K562 (cell line): Measurements from ENCODE around the gene ZBED4. TPM values are rescaled to one million over a fixed set of nuclear protein-coding genes. Genes with fewer than 3 reads are reported as not detected.

Experiments used
- ATAC-seq: fragments of 200-7000 bp; cut with Tn5 transposase; 3 replicates; pipeline ENCODE4 v1.9.1; 2020; ENCODE audit warnings: moderate library complexity
- BruUV-seq: library from RNA; stranded (reverse); fragments of 400-500 nt; replicated peaks from 2 replicates; lab custom pipeline; 2021; lab: Mats Ljungman, UMichigan
- CTCF ChIA-PET: fragments of 300-600 bp; formaldehyde crosslinking; extraction: SDS; loops from one replicate; lab custom pipeline; 2021; ENCODE audit warnings: low intra/inter-chr PET ratio; lab: Yijun Ruan, JAX
- POLR2A ChIA-PET: fragments of 300-600, 350-650 bp; sonication (Branson Sonifier 250); formaldehyde crosslinking; extraction: SDS; loops from one replicate; lab custom pipeline; 2021; ENCODE audit warnings: antibody characterized with exemption, inconsistent platforms; lab: Yijun Ruan, JAX
- DNase-seq, 4 experiments: peaks; one replicate each; pipeline versions ENCODE4 v3.0.0 to v3.0.0-alpha.2; 2011 to 2018; ENCODE audit warnings: low spot score in 3 of 4, mixed read lengths in 3 of 4; ENCODE audit errors: extremely low read depth in 1 of 4
- FAIRE-seq: peaks from 2 replicates; lab custom pipeline; 2011; peaks lifted over from hg19 to GRCh38; lab: Jason Lieb, UNC
- H2AFZ ChIP-seq: 2 replicates; pipeline ENCODE4 v1.6.0; 2011; ENCODE audit warnings: low read depth, low read length, control low read depth, inconsistent platforms
- H3K27ac ChIP-seq: fragments of 200-600 bp; 3 replicates; pipeline ENCODE4 v1.8.0; 2011; ENCODE audit warnings: low read depth, mild to moderate bottlenecking, control low read depth, inconsistent platforms, low read length, moderate library complexity, mixed read lengths; ENCODE audit errors: extremely low read depth
- H3K27me3 ChIP-seq, 2 experiments: fragments of 300-600 bp in 1 of 2; 2 replicates in 1 of 2; 3 replicates in 1 of 2; pipeline versions ENCODE4 v1.6.0 to v1.8.0; 2011; ENCODE audit warnings: inconsistent platforms in 2 of 2, low read length in 2 of 2, mild to moderate bottlenecking in 1 of 2, mixed read lengths in 1 of 2, moderate library complexity in 1 of 2; ENCODE audit not compliant: control insufficient read depth in 2 of 2, insufficient read depth in 2 of 2
- H3K36me3 ChIP-seq: fragments of 300-600 bp; 3 replicates; pipeline ENCODE4 v1.8.0; 2011; ENCODE audit warnings: mild to moderate bottlenecking, low read length, inconsistent platforms; ENCODE audit not compliant: control insufficient read depth, insufficient read depth
- H3K4me1 ChIP-seq, 2 experiments: fragments of 200-600 bp in 1 of 2; replicated peaks in 1 of 2; 2 replicates in 1 of 2; 3 replicates in 1 of 2; pipeline versions ENCODE4 v1.5.1 to v1.8.0; 2011; ENCODE audit warnings: inconsistent platforms in 2 of 2, low read length in 2 of 2, mild to moderate bottlenecking in 1 of 2, mixed read lengths in 1 of 2, moderate library complexity in 1 of 2; ENCODE audit not compliant: control insufficient read depth in 2 of 2, insufficient read depth in 2 of 2
- H3K4me2 ChIP-seq: 2 replicates; pipeline ENCODE4 v1.6.1; 2011; ENCODE audit warnings: low read length, control low read depth, inconsistent platforms, mixed read lengths; ENCODE audit not compliant: insufficient read depth
- H3K4me3 ChIP-seq: fragments of 200-600 bp; sonication (generic), shearing (Covaris generic); 2 replicates; pipeline ENCODE4 v1.5.1; 2016; ENCODE audit warnings: control low read depth, inconsistent platforms
- H3K79me2 ChIP-seq: fragments of 200-600 bp; 3 replicates; pipeline ENCODE4 v1.8.0; 2011; ENCODE audit warnings: low read length, inconsistent platforms; ENCODE audit not compliant: control insufficient read depth, insufficient read depth
- H3K9ac ChIP-seq, 2 experiments: 2 replicates each; pipeline versions ENCODE4 v1.6.0 to v1.6.1; 2011; ENCODE audit warnings: low read depth in 2 of 2, low read length in 2 of 2, control low read depth in 1 of 2, inconsistent platforms in 1 of 2, mild to moderate bottlenecking in 1 of 2, mixed read lengths in 1 of 2; ENCODE audit not compliant: insufficient read depth in 1 of 2
- H3K9me1 ChIP-seq: one replicate; pipeline ENCODE4 v1.6.0; 2011; ENCODE audit warnings: inconsistent platforms, mild to moderate bottlenecking, low read length, moderate library complexity; ENCODE audit not compliant: control insufficient read depth, insufficient read depth
- H3K9me3 ChIP-seq: replicated peaks from 2 replicates; pipeline ENCODE4 v1.5.1; 2011; ENCODE audit warnings: low read depth, low read length, inconsistent platforms; ENCODE audit not compliant: control insufficient read depth, insufficient read depth
- H4K20me1 ChIP-seq: replicated peaks from 2 replicates; pipeline ENCODE4 v1.6.1; 2011; ENCODE audit warnings: low read length, inconsistent platforms, mixed read lengths; ENCODE audit not compliant: control insufficient read depth, insufficient read depth
- FOXP1 ChIP-seq: sonication (generic); formaldehyde crosslinking; IDR thresholded peaks from 2 replicates; pipeline ENCODE4 v1.8.0; 2022; ENCODE audit warnings: mild to moderate bottlenecking, missing genetic modification reagents
- TSC22D4 ChIP-seq: fragments of 450-650 bp; IDR thresholded peaks from 2 replicates; pipeline ENCODE4 v1.6.1; 2016; ENCODE audit warnings: missing genetic modification characterization, missing biosample characterization, control low read depth
- ZBTB33 ChIP-seq: sonication (generic); formaldehyde crosslinking; IDR thresholded peaks from 2 replicates; pipeline ENCODE4 v1.8.1; 2023; ENCODE audit warnings: mild to moderate bottlenecking, missing genetic modification reagents
- ZNF318 ChIP-seq, 2 experiments: fragments of 450-650 bp; IDR thresholded peaks; 2 replicates each; pipeline ENCODE4 v1.6.1; 2016; ENCODE audit warnings: mild to moderate bottlenecking in 2 of 2, borderline replicate concordance in 1 of 2, low read depth in 1 of 2, moderate library complexity in 1 of 2
- WGBS: fragments of 100-300 bp; shearing (Covaris generic); methylation state at CpG from one replicate; pipeline ENCODE4 v1.1.6; 2016; ENCODE audit warnings: low coverage, mixed read lengths; ENCODE audit not compliant: insufficient coverage; ENCODE audit errors: missing lambda C conversion rate; 5-methylcytosine and 5-hydroxymethylcytosine counted together
- in situ Hi-C: fragments of 300-500 bp; cut with MboI; formaldehyde crosslinking; loops from 4 replicates; pipeline ENCODE4 v1.15.0; 2018; ENCODE audit warnings: inconsistent platforms, mixed read lengths
- intact Hi-C: fragments of 100-400 bp; cut with micrococcal nuclease; formaldehyde crosslinking; loops from 2 replicates; pipeline ENCODE4 v1.14.2; 2022
- polyA plus RNA-seq, 8 experiments: library from polyadenylated mRNA; depleted of rRNA in 4 of 8; stranded (reverse) in 5 of 8; unstranded in 3 of 8; fragments of >200 nt; fragmentation: Nextera tagmentation in 2 of 8; fragmentation: Illumina TruSeq in 1 of 8; extraction: Ambion mirVana in 2 of 8; extraction: Trizol in 1 of 8; gene quantifications; 2 replicates each; pipeline versions ENCODE4 v1.2.1 to v1.2.3, GENCODE V29; 2011 to 2014; ENCODE audit warnings: inconsistent platforms in 1 of 8, missing spikeins in 1 of 8
- total RNA-seq, 7 experiments: library from RNA; depleted of rRNA in 6 of 7; stranded (reverse); fragments of >200 nt in 6 of 7; fragmentation: Illumina TruSeq in 2 of 7; extraction: Trizol in 2 of 7; gene quantifications; 2 replicates each; pipeline versions ENCODE4 v1.2.1 to v1.2.3, GENCODE V29; 2011 to 2021; ENCODE audit warnings: low replicate concordance in 1 of 7

Gene ZBED4
- total and polyA plus RNA-seq, 9 of the 15 experiments (the other 6 are each of a cell fraction or from before 2014, with no cell fraction given): 1.5 to 16.8 (median 7.4) TPM

DNA sequence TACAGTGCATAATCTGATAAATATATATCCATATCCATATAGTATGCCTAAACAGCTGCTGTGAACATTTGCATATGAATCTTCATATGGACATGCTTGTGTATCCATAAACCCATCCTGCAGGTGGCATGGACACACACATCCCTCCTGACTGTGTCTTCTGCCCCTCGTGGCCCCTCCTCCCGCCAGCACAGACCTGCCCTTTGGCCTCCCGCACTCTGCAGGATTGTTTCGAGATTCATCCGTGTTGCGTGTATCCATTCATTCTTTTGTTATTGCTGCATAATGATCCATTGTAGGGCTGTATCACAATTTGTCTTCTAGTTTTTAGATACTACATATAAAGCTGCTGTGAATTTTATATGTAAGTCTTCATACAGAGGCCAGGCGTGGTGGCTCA is 24.0 kb downstream of the ZBED4 start:
- 0 out of 2 replicates have a peak, but pooled peaks cover 9% of the 10 kb centered on the region for H4K20me1 ChIP-seq
- no peak overlapping the region for H3K4me2 ChIP-seq
- TF ChIP-seq ZBTB33 (CRISPR knock-in tag): 0 out of 2 replicates have a peak, but pooled peaks have one; percentile 22
- no peak for TF ChIP-seq TSC22D4 (tag)
- peaks cover 3% of the 10 kb centered on the region for H3K9me3 ChIP-seq
- no peak for DNase-seq
- H3K36me3 ChIP-seq: peaks cover 8% of the 10 kb centered on the region; the same call in 2 of the 3 replicates
- no peaks in the 10 kb centered on the region for H3K9me1 ChIP-seq
- ATAC-seq: no peak
- no peaks in the 10 kb centered on the region for H3K27me3 ChIP-seq
- ChIA-PET POLR2A (no interaction called here), CTCF (no interaction called here)
- 95% methylated on average over 7 of the region's 7 CpGs for WGBS
- H3K27ac ChIP-seq: no peak overlapping the region
- H2AFZ ChIP-seq: no peak overlapping the region
- BruUV-seq: no TSS peak
- H3K79me2 ChIP-seq: peaks cover 57% of the 10 kb centered on the region
- no peak overlapping the region for H3K9ac ChIP-seq
- FAIRE-seq: no peak
- intact Hi-C loops: no loop called here
- H3K4me1 ChIP-seq: peaks cover 7% of the 10 kb centered on the region in 2 experiments; a peak in 4 of 5 replicates
- H3K4me3 ChIP-seq: no peak overlapping the region
- in situ Hi-C loops: no loop called here

- peaks cover 3 to 4% of the 10 kb centered on the region in 2 experiments; a peak in 4 of 5 replicates for H3K4me1 ChIP-seq
- in situ Hi-C loops: no loop called here
- H3K9me3 ChIP-seq: peaks cover 3% of the 10 kb centered on the region
- H3K4me3 ChIP-seq: no peak overlapping the region
- no peak overlapping the region for H3K9ac ChIP-seq
- no TSS peak for BruUV-seq
- no peak overlapping the region for H2AFZ ChIP-seq
- H4K20me1 ChIP-seq: 0 out of 2 replicates have a peak, but pooled peaks cover 5% of the 10 kb centered on the region
- 94% methylated on average over 5 of the region's 8 CpGs for WGBS
- intact Hi-C loops: no loop called here
- ATAC-seq: no peak
- peaks cover 11% of the 10 kb centered on the region; the same call in 2 of the 3 replicates for H3K36me3 ChIP-seq
- no peak overlapping the region for H3K4me2 ChIP-seq
- no peak overlapping the region for H3K27ac ChIP-seq
- CTCF ChIA-PET: no interaction called here
- no peaks in the 10 kb centered on the region for H3K9me1 ChIP-seq
- no peak for FAIRE-seq
- POLR2A ChIA-PET: no interaction called here
- H3K27me3 ChIP-seq: no peaks in the 10 kb centered on the region
- H3K79me2 ChIP-seq: peaks cover 55% of the 10 kb centered on the region
- DNase-seq: no peak
- TF ChIP-seq ZNF318 (IDR thresholded peaks at IDR 0.05; ENCODE audit: borderline replicate concordance in 1 of 2, low read depth in 1 of 2): no peak
- no peak for TF ChIP-seq FOXP1
These were observed 24.6 kb downstream of the ZBED4 start for GRCh38 chr22:49878206-49878605.
